NK-92 (cell line): ENCODE data around the gene TEX19.

Source experiments
- DNase-seq: peaks from one replicate; lab custom pipeline; 2025; ENCODE audit not compliant: unreplicated experiment; lab: John Stamatoyannopoulos, UW

Gene TEX19

DNA sequence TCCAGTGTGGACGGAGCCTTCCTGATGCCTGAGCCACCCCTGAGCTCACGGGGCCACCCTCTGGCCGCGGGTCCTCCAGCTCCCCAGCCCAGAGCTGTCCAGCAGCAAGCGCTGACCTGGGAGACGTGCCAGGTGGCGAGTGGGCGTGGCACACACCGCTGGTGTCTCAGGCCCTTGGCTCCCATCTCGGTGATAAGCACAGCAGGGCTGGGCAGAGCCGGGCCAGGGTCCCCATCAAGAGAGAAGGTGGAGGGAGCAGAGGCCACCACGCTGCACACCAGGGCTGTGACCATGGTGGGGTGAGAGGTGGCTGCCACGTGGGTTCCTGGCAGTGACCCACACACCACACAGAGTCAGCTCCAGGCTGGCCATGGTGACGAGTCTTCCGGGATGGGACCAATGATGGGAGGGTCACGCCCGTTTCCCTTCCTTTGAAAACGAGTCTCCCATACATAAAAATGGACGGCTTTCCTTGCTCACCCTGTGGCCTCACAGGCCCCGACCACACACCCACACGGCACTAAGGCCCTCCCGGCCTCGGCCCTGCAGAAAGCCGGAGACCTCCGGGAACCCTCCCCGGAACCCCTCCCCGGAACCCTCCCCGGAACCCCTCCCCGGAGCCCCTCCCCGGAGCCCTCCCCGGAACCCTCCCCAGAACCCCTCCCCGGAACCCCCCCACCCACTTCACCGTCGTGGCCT lies 29.3 kb downstream of the TEX19 start:
- DNase-seq: no peak

DNA sequence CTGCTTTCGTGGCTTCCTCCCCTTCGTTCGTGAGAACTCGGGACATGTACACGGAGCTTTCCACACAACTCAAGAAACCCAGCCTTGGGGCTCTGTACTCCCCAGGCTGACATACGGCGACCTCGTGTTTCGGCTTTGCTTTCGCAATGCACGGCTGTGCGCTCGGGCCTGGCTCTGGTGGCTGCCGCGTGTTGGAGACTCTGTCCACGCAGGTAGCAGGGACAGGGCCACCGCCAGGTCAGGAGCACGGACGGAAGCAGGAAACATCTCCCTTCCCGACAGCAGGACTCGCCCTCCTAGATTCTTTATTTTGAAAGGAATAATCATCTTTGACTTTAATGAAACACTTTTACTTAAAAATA lies 29.9 kb downstream of the TEX19 start:
- no peak for DNase-seq

DNA sequence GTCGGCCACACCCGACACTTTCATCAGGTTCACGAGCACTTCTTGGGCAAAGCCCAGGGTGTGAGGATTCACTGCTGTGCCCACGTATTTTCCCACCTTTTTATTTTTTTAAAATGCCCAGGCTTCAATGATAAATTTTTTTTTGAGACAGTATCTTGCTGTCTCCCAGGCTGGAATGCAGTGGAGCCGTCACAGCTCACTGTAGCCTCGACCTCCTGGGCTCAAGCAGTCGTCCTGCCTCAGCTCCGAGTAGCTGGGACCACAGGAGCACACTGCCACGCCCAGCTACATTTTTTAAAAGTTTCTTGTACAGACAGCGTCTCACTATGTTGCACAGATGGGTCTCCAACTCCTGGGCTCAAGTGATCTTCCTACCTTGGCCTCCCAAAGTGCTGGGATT lies 30.3 kb downstream of the TEX19 start:
- no peak for DNase-seq

DNA sequence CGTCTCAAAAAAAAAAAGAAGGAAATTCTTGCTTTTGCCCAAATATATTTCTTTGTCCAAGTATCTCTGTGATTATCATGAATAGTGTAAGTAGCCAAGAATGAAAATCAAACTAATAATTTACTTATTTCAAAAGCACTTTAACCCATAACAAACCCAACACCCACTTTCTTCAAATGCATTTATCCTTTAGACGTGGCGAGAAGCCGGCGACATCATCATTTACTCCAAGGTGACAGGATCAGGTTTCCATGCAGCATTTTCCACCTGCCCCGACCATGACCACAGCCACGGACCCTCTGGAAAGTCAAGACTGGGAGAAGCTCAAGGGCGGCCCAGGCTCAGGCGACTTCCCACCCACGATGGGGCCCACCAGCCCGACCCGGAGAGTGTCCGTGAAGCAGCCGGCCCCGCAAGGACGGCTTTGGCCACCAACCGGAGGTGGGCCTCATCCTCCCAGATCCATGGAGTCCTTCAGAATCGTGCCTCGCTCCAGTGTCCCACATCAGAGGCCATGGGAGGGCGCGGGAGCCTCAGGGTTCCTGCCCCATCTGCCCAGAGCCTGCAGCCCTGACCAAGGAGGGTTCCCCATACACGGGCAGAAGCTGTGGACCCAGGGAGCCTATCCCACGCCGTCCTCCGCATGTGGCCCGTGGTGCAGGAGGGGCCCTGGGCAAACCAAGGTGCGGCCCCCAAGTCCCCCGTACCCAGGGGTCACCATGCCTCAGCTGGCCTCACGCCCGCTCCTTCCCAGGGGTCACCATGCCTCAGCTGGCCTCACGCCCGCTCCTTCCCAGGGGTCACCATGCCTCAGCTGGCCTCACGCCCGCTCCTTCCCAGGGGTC lies 31.2 kb downstream of the TEX19 start:
- no peak for DNase-seq

- no peak for DNase-seq
These were observed 31.9 kb downstream of the TEX19 start for GRCh38 chr17:82390860-82391435.

DNA sequence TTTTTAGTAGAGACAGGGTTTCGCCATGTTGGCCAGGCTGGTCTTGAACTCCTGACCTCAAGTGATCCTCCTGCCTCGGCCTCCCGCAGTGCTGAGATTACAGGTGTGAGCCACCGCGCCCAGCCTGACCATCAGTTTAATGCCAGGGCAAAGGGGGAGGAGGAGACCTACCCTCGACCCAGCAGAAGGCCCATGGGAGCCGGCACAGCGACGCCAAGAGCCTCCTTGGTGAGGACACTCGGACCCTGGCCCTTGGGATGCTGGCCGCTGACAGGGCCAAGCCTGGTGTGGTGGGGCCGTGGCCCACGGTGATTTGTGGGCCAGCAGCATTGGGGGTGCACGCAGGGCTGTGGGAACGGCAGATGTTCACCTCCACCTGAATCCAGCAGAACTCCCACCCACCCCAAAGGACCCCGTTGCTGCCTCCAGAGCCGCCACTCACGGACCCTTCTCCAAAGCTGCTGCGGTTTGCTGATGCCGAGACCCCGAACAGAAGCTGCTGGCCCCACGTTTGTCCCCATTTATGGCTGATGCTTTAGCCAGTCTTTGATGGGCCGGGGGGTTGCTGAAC lies 32.5 kb downstream of the TEX19 start:
- no peak for DNase-seq

DNA sequence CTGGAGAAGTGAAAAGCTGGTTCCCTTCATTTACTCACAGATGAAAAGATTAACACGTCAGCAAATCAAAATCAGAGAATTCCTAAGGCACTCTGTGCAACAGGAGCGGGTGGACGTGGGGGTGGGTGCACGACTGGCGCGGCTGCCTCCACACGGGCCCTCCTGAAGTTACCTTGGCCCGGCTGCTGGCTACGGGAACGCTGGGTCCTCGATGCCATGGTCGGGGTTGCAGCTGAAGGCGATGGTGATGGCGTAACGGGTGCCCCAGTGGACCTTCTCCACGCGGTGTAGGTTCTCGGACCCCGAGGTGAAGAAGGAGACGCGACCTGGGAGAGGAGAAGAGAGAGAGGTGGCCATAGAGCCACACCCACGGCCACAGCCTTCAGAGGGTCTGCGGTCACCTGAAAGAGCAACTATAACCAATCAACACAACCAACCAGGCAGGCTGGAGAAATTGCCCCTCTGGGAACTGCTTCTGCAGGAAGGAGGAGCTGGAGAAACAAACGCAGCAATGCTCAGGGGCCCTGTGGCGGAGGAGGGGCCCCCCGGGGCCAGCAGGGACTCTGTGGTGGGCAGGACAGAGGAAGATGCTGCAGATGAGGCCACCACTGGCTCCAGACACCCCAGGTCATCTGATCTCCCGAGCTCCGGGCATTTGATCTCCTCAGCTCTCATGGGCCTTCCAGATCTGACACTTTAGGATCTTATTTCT lies 33.3 kb downstream of the TEX19 start:
- no peak for DNase-seq

- no peak for DNase-seq
These were observed 33.9 kb downstream of the TEX19 start for GRCh38 chr17:82392941-82393340.

GRCh38 chr17:82394278-82394677 lies 35.2 kb downstream of the TEX19 start:
- DNase-seq: no peak

GRCh38 chr17:82396601-82397435 lies 37.8 kb downstream of the TEX19 start:
- DNase-seq: no peak

- DNase-seq: no peak
These were observed 38.6 kb downstream of the TEX19 start for GRCh38 chr17:82397449-82398335.

GRCh38 chr17:82399041-82399441 lies 40.0 kb downstream of the TEX19 start:
- DNase-seq: no peak

- no peak for DNase-seq
These were observed 40.6 kb downstream of the TEX19 start for GRCh38 chr17:82399601-82400101.

DNA sequence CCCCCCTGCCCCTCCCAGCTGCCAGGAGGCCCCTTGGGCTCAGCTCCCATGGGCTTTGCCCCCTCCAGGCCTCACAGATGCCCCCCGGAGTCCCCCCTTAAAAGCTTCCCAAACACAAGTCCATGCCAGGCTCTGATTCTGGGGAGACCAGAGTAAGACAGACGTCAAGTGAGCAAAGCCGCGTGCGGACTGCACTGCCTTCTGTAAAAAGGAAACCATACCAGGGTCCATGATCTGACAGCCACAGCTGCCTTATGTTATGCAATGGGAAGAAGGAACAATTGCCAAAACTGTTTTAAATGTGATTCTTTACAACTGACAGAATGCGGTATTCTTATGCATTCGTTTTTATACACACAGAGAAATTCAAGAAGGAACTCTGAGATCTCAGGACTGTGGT lies 41.2 kb downstream of the TEX19 start:
- DNase-seq: no peak

- no peak for DNase-seq
These were observed 41.8 kb downstream of the TEX19 start for GRCh38 chr17:82400830-82401229.

DNA sequence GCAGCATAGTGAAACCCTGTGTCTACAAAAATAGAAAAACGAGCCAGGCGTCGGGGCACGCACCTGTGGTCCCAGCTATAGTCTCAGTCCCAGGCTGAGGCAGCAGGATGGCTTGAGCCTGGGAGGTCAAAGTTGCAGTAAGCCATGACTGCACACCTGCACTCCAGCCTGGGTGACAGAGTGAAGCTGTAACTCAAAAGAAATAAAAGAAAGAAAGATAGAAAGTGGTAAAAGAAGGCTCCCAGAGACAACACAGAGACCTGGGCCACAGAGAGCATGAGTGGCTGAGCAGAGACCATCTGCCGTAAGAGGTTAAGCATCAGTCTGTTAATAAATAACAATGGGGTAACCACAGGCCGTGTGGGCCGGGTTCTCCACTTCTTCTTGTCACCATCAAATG lies 43.8 kb downstream of the TEX19 start:
- no peak for DNase-seq

DNA sequence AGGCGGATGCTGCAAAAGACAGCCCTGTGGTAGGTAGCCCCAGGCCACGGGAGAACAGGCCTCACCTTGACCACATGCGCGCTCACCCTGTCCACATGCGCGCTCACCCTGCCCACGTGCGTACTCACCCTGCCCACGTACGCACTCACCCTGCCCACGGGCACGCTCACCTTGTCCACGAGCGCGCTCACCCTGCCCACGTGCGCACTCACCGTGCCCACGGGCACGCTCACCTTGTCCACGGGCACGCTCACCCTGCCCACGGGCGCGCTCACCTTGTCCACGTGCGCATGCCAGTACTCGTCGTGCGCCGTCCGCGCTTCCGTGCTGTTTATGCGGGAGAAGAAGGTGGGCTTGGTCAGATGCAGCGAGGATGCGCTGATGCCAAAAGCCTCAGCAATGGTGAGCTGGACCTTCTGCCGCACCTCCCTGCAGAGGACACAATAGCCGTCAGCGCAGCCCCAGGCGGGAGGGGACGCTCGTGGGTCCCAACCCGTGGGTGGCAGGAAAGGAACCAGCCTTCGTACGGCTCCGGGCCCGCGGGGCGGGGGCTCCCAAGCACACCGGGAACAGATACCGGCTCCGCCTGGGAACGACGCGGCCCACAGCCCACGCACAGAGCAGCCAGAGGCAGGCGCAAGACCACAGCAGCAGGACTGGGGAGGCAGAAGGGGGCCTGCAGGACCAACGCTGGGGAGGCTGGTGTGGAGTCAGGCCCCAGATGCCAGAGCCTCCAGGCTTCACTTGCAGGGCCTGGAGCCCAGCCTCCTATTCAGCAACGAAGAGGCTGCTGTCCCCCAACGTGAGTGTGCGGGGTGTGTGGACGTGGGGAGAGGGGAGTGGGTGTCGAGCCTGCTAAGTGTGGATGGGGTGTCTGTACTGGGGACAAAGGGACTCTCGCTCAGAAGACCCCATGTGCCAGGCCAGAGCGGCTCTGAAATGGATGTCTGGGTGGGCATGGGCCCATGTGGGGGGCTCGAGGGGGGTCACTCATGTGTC lies 44.9 kb downstream of the TEX19 start:
- DNase-seq: no peak

DNA sequence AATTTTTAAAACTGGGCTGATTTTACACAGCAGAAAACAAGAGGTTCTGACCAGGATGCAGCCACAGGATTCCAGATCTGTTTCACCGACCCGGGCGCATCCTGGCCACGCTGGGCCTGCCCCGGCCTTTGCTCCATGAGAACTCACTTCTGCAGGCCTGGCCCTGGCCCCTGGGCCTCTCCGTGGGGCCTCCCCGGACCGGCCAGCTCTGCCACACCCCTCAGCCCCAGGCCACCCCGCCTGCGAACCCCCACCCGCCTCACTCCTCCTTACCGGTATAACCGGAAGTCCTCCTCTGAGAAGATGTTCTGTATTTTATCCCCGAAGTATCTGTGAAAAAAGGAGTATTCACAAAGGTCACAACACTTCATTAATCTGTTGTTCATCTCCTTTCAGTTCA lies 46.0 kb downstream of the TEX19 start:
- no peak for DNase-seq
